Ectodermal cell (in vitro differentiated cells): ENCODE results near the gene ADI1. TPM values are rescaled to one million over a fixed set of nuclear protein-coding genes. Genes with fewer than 3 reads are reported as not detected.
A peak's percentile ranks its signal among the peaks of the same experiment; 100 is the strongest.

Experiments used
- H3K27ac ChIP-seq: 2 replicates; pipeline ENCODE4 v1.7.0; 2013; ENCODE audit warnings: mild to moderate bottlenecking, low read depth, low read length; ENCODE audit not compliant: insufficient read depth, poor library complexity, severe bottlenecking
- H3K27me3 ChIP-seq: 2 replicates; pipeline ENCODE4 v1.7.0; 2013; ENCODE audit warnings: mild to moderate bottlenecking, low read length; ENCODE audit not compliant: insufficient read depth, control insufficient read depth, poor library complexity, severe bottlenecking
- H3K36me3 ChIP-seq: one replicate; pipeline ENCODE4 v1.7.0; 2013; ENCODE audit warnings: low read length; ENCODE audit not compliant: control insufficient read depth, insufficient read depth
- H3K4me1 ChIP-seq: one replicate; pipeline ENCODE4 v1.7.0; 2013; ENCODE audit warnings: low read length; ENCODE audit not compliant: control insufficient read depth, insufficient read depth
- H3K4me3 ChIP-seq: 2 replicates; pipeline ENCODE4 v1.7.0; 2013; ENCODE audit warnings: low read depth, low read length, control low read depth; ENCODE audit not compliant: insufficient read depth
- H3K9me3 ChIP-seq: 2 replicates; pipeline ENCODE4 v1.7.0; 2013; ENCODE audit warnings: mild to moderate bottlenecking, low read length, moderate library complexity; ENCODE audit not compliant: control insufficient read depth
- WGBS, 2 experiments: methylation state at CpG; one replicate each; pipeline ENCODE4 v1.1.7; 2013; ENCODE audit warnings: missing lambda C conversion rate in 2 of 2; 5-methylcytosine and 5-hydroxymethylcytosine counted together
- polyA plus RNA-seq, 4 experiments: library from polyadenylated mRNA; stranded (reverse); fragments of 50-300 nt; gene quantifications; one replicate each; pipeline ENCODE4 v1.2.3, GENCODE V29; 2013

The ADI1 gene
- polyA plus RNA-seq (2013, experiment 1 of 4), result 40.1 TPM
- 31.8 TPM for polyA plus RNA-seq (2013, experiment 2 of 4)
- polyA plus RNA-seq (2013, experiment 3 of 4), result 24.2 TPM
- 25.7 TPM for polyA plus RNA-seq (2013, experiment 4 of 4)

GRCh38 chr2:3519255-3520205 is at the start of gene ADI1:
ADI1 (minus strand) TSS chr2:3519531; CDS start chr2:3519487, 44 bp downstream.
- H3K9me3 ChIP-seq, result no peaks in the 10 kb centered on the region
- WGBS, 2 experiments, result 7 to 8% methylated on average over 76 of the region's 76 CpGs
- peaks cover 3% of the 10 kb centered on the region for H3K4me1 ChIP-seq
- H3K4me3 ChIP-seq, result peak within 1 kb of the TSS; percentile 68
- H3K27me3 ChIP-seq, result no peaks in the 10 kb centered on the region
- H3K36me3 ChIP-seq, result peaks cover 6% of the 10 kb centered on the region
- H3K27ac ChIP-seq, result peak within 1 kb of the TSS; percentile 97

- WGBS, 2 experiments, result 91 to 93% methylated on average over 9 of the region's 9 CpGs
- Histone ChIP-seq H3K27ac (no peak overlapping the region), H3K4me3 (no peak overlapping the region), H3K36me3 (no peaks in the 10 kb centered on the region), H3K27me3 (no peaks in the 10 kb centered on the region), H3K9me3 (no peaks in the 10 kb centered on the region), H3K4me1 (no peaks in the 10 kb centered on the region)
These were observed 47.5 kb upstream of the ADI1 start for GRCh38 chr2:3566806-3567205.

- Histone ChIP-seq H3K4me3 (no peak overlapping the region), H3K27me3 (no peaks in the 10 kb centered on the region), H3K27ac (no peak overlapping the region), H3K9me3 (no peaks in the 10 kb centered on the region), H3K36me3 (no peaks in the 10 kb centered on the region), H3K4me1 (no peaks in the 10 kb centered on the region)
- WGBS, 2 experiments, result 70% methylated on average over 4 of the region's 6 CpGs
These were observed 45.8 kb upstream of the ADI1 start for GRCh38 chr2:3565117-3565516.

- no peaks in the 10 kb centered on the region for H3K9me3 ChIP-seq
- 94 to 98% methylated on average over 5 of the region's 5 CpGs for WGBS, 2 experiments
- H3K36me3 ChIP-seq, result no peaks in the 10 kb centered on the region
- H3K4me1 ChIP-seq, result peaks cover 7% of the 10 kb centered on the region
- H3K27me3 ChIP-seq, result no peaks in the 10 kb centered on the region
- no peak overlapping the region for H3K4me3 ChIP-seq
- H3K27ac ChIP-seq, result no peak overlapping the region
These were observed 44.2 kb upstream of the ADI1 start for GRCh38 chr2:3563521-3563976.

GRCh38 chr2:3558205-3559014 is 39.1 kb upstream of the ADI1 start, which contains the start of gene RNASEH1:
RNASEH1 (minus strand) TSS chr2:3558333; CDS start chr2:3558260, 73 bp downstream.
- H3K27ac ChIP-seq, result peak within 1 kb of the TSS; percentile 96
- peaks cover 7% of the 10 kb centered on the region for H3K4me1 ChIP-seq
- H3K36me3 ChIP-seq, result peaks cover 19% of the 10 kb centered on the region
- H3K9me3 ChIP-seq, result no peaks in the 10 kb centered on the region
- H3K4me3 ChIP-seq, result peak within 1 kb of the TSS; percentile 82
- no peaks in the 10 kb centered on the region for H3K27me3 ChIP-seq
- WGBS, 2 experiments, result 0 to 1% methylated on average over 67 of the region's 67 CpGs

GRCh38 chr2:3557639-3558204 is 38.4 kb upstream of the ADI1 start:
- peaks cover 21% of the 10 kb centered on the region for H3K36me3 ChIP-seq
- H3K27me3 ChIP-seq, result no peaks in the 10 kb centered on the region
- peak overlapping the region; percentile 82 for H3K4me3 ChIP-seq
- no peaks in the 10 kb centered on the region for H3K9me3 ChIP-seq
- WGBS, 2 experiments, result 1% methylated on average over 40 of the region's 40 CpGs
- peak overlapping the region; percentile 91 for H3K27ac ChIP-seq
- peaks cover 7% of the 10 kb centered on the region for H3K4me1 ChIP-seq

GRCh38 chr2:3553946-3554345 is 34.6 kb upstream of the ADI1 start:
- H3K9me3 ChIP-seq, result no peaks in the 10 kb centered on the region
- H3K27ac ChIP-seq, result no peak overlapping the region
- H3K4me1 ChIP-seq, result peaks cover under 1% of the 10 kb centered on the region
- WGBS, 2 experiments, result 90 to 92% methylated on average over 9 to 10 of the region's 10 CpGs
- H3K4me3 ChIP-seq, result no peak overlapping the region
- H3K27me3 ChIP-seq, result no peaks in the 10 kb centered on the region
- peaks cover 45% of the 10 kb centered on the region for H3K36me3 ChIP-seq

GRCh38 chr2:3547915-3548314 is 28.6 kb upstream of the ADI1 start:
- Histone ChIP-seq H3K4me3 (no peak overlapping the region), H3K36me3 (peaks cover 63% of the 10 kb centered on the region), H3K9me3 (no peaks in the 10 kb centered on the region), H3K27me3 (no peaks in the 10 kb centered on the region), H3K27ac (no peak overlapping the region), H3K4me1 (no peaks in the 10 kb centered on the region)
- 92 to 96% methylated on average over 2 of the region's 2 CpGs for WGBS, 2 experiments

- whole genome bisulfite sequencing, 2 experiments, result 95 to 96% methylated on average over 10 of the region's 10 CpGs
- Histone ChIP-seq H3K27ac (no peak overlapping the region), H3K36me3 (peaks cover 50% of the 10 kb centered on the region), H3K4me3 (no peak overlapping the region), H3K27me3 (no peaks in the 10 kb centered on the region), H3K9me3 (no peaks in the 10 kb centered on the region), H3K4me1 (no peaks in the 10 kb centered on the region)
These were observed 26.6 kb upstream of the ADI1 start for GRCh38 chr2:3545788-3546478.
